Measurements from ENCODE around the gene WDR81.

WDR81 gene

DNA sequence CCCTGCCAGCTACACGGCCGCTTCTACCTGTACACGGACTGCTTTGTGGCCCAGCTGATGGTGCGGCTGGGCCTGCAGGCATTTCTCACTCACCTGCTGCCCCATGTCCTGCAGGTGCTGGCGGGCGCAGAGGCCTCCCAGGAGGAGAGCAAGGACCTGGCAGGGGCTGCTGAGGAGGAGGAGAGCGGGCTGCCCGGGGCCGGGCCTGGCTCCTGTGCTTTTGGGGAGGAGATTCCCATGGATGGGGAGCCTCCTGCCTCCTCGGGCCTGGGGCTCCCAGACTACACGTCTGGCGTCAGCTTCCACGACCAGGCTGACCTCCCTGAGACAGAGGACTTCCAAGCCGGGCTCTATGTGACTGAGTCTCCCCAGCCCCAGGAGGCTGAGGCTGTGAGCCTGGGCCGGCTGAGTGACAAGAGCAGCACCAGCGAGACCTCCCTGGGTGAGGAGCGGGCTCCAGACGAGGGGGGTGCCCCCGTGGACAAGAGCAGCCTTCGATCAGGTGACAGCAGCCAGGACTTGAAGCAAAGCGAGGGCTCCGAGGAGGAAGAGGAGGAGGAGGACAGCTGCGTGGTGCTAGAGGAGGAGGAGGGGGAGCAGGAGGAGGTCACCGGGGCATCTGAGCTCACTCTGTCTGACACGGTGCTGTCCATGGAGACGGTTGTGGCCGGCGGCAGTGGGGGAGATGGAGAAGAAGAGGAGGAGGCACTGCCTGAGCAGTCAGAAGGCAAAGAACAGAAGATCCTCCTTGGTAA lies 3.5 kb downstream of the WDR81 start:
- H3K9ac ChIP-seq (ENCODE audit: low read depth, low read length, poor library complexity, severe bottlenecking) = no peak overlapping the region
- no peak overlapping the region for H3K4me3 ChIP-seq (ENCODE audit: low read length, poor library complexity, severe bottlenecking)
- TF ChIP-seq, protein P1, sequence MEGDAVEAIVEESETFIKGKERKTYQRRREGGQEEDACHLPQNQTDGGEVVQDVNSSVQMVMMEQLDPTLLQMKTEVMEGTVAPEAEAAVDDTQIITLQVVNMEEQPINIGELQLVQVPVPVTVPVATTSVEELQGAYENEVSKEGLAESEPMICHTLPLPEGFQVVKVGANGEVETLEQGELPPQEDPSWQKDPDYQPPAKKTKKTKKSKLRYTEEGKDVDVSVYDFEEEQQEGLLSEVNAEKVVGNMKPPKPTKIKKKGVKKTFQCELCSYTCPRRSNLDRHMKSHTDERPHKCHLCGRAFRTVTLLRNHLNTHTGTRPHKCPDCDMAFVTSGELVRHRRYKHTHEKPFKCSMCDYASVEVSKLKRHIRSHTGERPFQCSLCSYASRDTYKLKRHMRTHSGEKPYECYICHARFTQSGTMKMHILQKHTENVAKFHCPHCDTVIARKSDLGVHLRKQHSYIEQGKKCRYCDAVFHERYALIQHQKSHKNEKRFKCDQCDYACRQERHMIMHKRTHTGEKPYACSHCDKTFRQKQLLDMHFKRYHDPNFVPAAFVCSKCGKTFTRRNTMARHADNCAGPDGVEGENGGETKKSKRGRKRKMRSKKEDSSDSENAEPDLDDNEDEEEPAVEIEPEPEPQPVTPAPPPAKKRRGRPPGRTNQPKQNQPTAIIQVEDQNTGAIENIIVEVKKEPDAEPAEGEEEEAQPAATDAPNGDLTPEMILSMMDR (conservative IDR thresholded peaks at IDR 0.05; ENCODE audit: low read length) = no peak
- TF ChIP-seq EZH2phosphoT487 (IDR thresholded peaks at IDR 0.05; ENCODE audit: borderline replicate concordance) = no peak

DNA sequence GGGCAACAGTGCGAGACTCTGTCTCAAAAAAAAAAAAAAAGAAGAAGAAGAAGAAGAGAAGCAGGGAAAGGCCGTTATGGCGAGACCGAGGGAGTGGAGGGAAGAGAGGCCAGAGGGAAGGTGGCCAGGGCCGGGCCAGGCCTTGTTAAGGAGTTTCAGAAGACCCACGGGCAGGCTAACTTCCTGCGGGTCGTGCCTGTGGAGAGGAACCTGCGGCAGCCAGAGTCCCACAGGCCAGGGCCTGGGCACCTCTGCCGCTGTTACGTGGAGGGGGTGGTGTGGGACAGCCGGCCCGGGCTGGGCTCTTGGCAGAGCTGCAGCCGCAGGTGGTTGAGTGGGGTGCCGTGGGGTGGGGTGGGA lies 5.4 kb downstream of the WDR81 start:
- Histone ChIP-seq H2AFZ (ENCODE audit: low read length) (no peak overlapping the region), H3F3A (ENCODE audit: low read depth) (no peaks in the 10 kb centered on the region), H3K4me3 (ENCODE audit: low read length, poor library complexity, severe bottlenecking) (no peak overlapping the region), H4K20me1 (ENCODE audit: insufficient read depth, low read length, poor library complexity, severe bottlenecking) (no peaks in the 10 kb centered on the region), H3K79me2 (ENCODE audit: insufficient read depth, low read length) (peaks cover 7% of the 10 kb centered on the region; the same call in 1 of the 2 replicates), H3K9me2 (replicated peaks; ENCODE audit: low read depth, low read length) (no peaks in the 10 kb centered on the region), H3K4me1 (ENCODE audit: insufficient read depth, low read length, poor library complexity, severe bottlenecking) (peaks cover 9% of the 10 kb centered on the region), H3K36me3 (ENCODE audit: insufficient read depth, low read length) (no peaks in the 10 kb centered on the region), H3K27me3 (ENCODE audit: insufficient read depth, low read length, poor library complexity, severe bottlenecking) (no peaks in the 10 kb centered on the region), H3K9ac (ENCODE audit: low read depth, low read length, poor library complexity, severe bottlenecking) (no peak overlapping the region), H3K4me2 (ENCODE audit: low read depth, low read length, poor library complexity, severe bottlenecking) (no peak overlapping the region), H3K9me3 (ENCODE audit: insufficient read depth, low read depth, low read length) (no peaks in the 10 kb centered on the region)
- TF ChIP-seq, protein P1 (conservative IDR thresholded peaks at IDR 0.05; ENCODE audit: low read length) = no peak
- TF ChIP-seq EZH2phosphoT487 (IDR thresholded peaks at IDR 0.05; ENCODE audit: borderline replicate concordance) = no peak

More for the DNA sequence above, 3.5 kb downstream of the WDR81 start:
- H3F3A ChIP-seq (ENCODE audit: low read depth) = no peaks in the 10 kb centered on the region
- H3K9me3 ChIP-seq (ENCODE audit: insufficient read depth, low read depth, low read length) = no peaks in the 10 kb centered on the region
- no peak overlapping the region for H2AFZ ChIP-seq (ENCODE audit: low read length)
- no peaks in the 10 kb centered on the region for H3K36me3 ChIP-seq (ENCODE audit: insufficient read depth, low read length)
- H4K20me1 ChIP-seq (ENCODE audit: insufficient read depth, low read length, poor library complexity, severe bottlenecking) = no peaks in the 10 kb centered on the region
- H3K4me1 ChIP-seq (ENCODE audit: insufficient read depth, low read length, poor library complexity, severe bottlenecking) = peaks cover 21% of the 10 kb centered on the region
- peaks cover 9% of the 10 kb centered on the region; the same call in 1 of the 2 replicates for H3K79me2 ChIP-seq (ENCODE audit: insufficient read depth, low read length)
- no peaks in the 10 kb centered on the region for H3K27me3 ChIP-seq (ENCODE audit: insufficient read depth, low read length, poor library complexity, severe bottlenecking)
- H3K4me2 ChIP-seq (ENCODE audit: low read depth, low read length, poor library complexity, severe bottlenecking) = no peak overlapping the region
- no peaks in the 10 kb centered on the region for H3K9me2 ChIP-seq (replicated peaks; ENCODE audit: low read depth, low read length)

DNA sequence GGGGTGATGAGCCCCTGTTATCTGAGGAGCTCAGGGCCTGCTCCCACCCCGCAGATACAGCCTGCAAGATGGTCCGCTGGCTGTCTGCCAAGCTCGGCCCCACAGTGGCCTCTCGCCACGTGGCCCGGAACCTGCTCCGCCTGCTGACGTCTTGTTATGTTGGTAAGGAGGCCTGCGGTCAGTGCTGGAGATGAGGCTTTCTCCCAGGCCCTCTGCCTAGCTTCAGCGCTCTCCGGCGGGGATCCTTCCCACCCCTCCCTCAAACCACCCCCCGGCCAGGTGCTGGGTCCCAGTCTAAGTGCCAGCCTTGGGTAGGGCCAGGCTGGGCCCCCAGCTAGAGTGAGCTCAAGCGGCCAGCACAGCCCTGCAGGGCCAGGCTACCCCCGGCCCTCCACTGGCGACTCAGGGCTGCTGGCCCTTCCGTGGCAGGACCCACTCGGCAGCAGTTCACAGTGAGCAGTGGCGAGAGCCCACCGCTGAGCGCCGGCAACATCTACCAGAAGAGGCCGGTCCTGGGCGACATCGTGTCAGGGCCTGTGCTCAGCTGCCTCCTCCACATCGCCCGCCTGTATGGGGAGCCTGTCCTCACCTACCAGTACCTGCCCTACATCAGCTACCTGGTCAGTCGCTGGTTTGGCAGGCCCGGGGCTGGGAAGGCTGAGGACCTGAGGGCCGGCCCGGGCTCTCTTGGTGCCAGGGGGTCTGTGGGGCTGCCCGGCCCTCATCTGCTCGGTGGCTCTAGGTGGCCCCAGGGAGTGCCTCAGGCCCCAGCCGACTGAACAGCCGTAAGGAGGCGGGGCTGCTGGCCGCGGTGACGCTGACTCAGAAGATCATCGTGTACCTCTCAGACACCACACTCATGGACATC lies 6.1 kb downstream of the WDR81 start:
- Histone ChIP-seq H3K4me2 (ENCODE audit: low read depth, low read length, poor library complexity, severe bottlenecking) (no peak overlapping the region), H3K79me2 (ENCODE audit: insufficient read depth, low read length) (peaks cover 1% of the 10 kb centered on the region; the same call in 1 of the 2 replicates), H3K4me1 (ENCODE audit: insufficient read depth, low read length, poor library complexity, severe bottlenecking) (peaks cover 3% of the 10 kb centered on the region), H3K9me2 (replicated peaks; ENCODE audit: low read depth, low read length) (no peaks in the 10 kb centered on the region), H3K9ac (ENCODE audit: low read depth, low read length, poor library complexity, severe bottlenecking) (no peak overlapping the region), H3K4me3 (ENCODE audit: low read length, poor library complexity, severe bottlenecking) (no peak overlapping the region), H3K9me3 (ENCODE audit: insufficient read depth, low read depth, low read length) (no peaks in the 10 kb centered on the region), H4K20me1 (ENCODE audit: insufficient read depth, low read length, poor library complexity, severe bottlenecking) (no peaks in the 10 kb centered on the region), H3F3A (ENCODE audit: low read depth) (no peaks in the 10 kb centered on the region), H3K36me3 (ENCODE audit: insufficient read depth, low read length) (no peaks in the 10 kb centered on the region), H3K27me3 (ENCODE audit: insufficient read depth, low read length, poor library complexity, severe bottlenecking) (no peaks in the 10 kb centered on the region), H2AFZ (ENCODE audit: low read length) (no peak overlapping the region)
- TF ChIP-seq, protein P1 (conservative IDR thresholded peaks at IDR 0.05; ENCODE audit: low read length) = no peak
- TF ChIP-seq EZH2phosphoT487 (IDR thresholded peaks at IDR 0.05; ENCODE audit: borderline replicate concordance) = no peak
